Spleen (tissue), 11 donors: Measurements from ENCODE around the gene MEST. TPM values are rescaled to one million over a fixed set of nuclear protein-coding genes. Genes with fewer than 3 reads are reported as not detected.

ENCODE experiments used
- DNase-seq: peaks from one replicate; pipeline ENCODE4 v3.0.0-alpha.2; 2020
- H3K27ac ChIP-seq, 8 donors: fragments of 200-600 bp; sonication (generic) in 7 of 8; 1 replicate in 4 of 8; 2 replicates in 4 of 8; pipeline versions ENCODE4 v1.5.0 to v1.8.0; 2016 to 2021; ENCODE audit warnings: inconsistent platforms in 4 of 8, mild to moderate bottlenecking in 4 of 8, moderate library complexity in 1 of 8
- H3K27me3 ChIP-seq, 7 donors: fragments of 200-600 bp; sonication (generic) in 6 of 7; replicated peaks in 1 of 7; 1 replicate in 4 of 7; 2 replicates in 3 of 7; pipeline versions ENCODE4 v1.5.0 to v1.8.0; 2016 to 2021; ENCODE audit warnings: inconsistent platforms in 3 of 7, mild to moderate bottlenecking in 1 of 7
- H3K36me3 ChIP-seq, 6 donors: fragments of 200-600 bp; sonication (generic) in 5 of 6; 1 replicate in 4 of 6; 2 replicates in 2 of 6; pipeline versions ENCODE4 v1.5.0 to v1.8.0; 2016 to 2021; ENCODE audit warnings: inconsistent platforms in 2 of 6
- H3K4me1 ChIP-seq, 6 donors: fragments of 200-600 bp; sonication (generic) in 5 of 6; 1 replicate in 3 of 6; 2 replicates in 3 of 6; pipeline versions ENCODE4 v1.5.0 to v1.8.0; 2016 to 2021; ENCODE audit warnings: inconsistent platforms in 3 of 6
- H3K4me3 ChIP-seq, 8 donors: fragments of 200-600 bp; sonication (generic) in 7 of 8; 1 replicate in 4 of 8; 2 replicates in 4 of 8; pipeline versions ENCODE4 v1.5.0 to v1.8.0; 2016 to 2021; ENCODE audit warnings: inconsistent platforms in 4 of 8, mild to moderate bottlenecking in 4 of 8, moderate library complexity in 2 of 8
- H3K9me3 ChIP-seq, 8 donors: fragments of 200-600 bp; sonication (generic) in 7 of 8; 1 replicate in 4 of 8; 2 replicates in 4 of 8; pipeline versions ENCODE4 v1.5.0 to v1.8.0; 2016 to 2021; ENCODE audit warnings: inconsistent platforms in 4 of 8
- POLR2A ChIP-seq, 3 donors: fragments of 450-650 bp; IDR thresholded peaks; one replicate each; pipeline ENCODE4 v1.5.1; 2017; ENCODE audit warnings: antibody characterized with exemption in 3 of 3, mild to moderate bottlenecking in 1 of 3
- POLR2AphosphoS5 ChIP-seq, 3 donors: sonication (generic); formaldehyde crosslinking; IDR thresholded peaks; one replicate each; pipeline ENCODE4 v1.5.1; 2017; ENCODE audit warnings: antibody characterized with exemption in 3 of 3
- WGBS, 5 donors: extraction: QIAGEN DNeasy Blood & Tissue Kit in 3 of 5; methylation state at CpG; one replicate each; pipeline versions ENCODE4 v1.1.5 to v1.1.7; 2013 to 2018; 5-methylcytosine and 5-hydroxymethylcytosine counted together
- intact Hi-C: fragments of 100-400 bp; cut with DNase I; formaldehyde crosslinking; loops from one replicate; pipeline ENCODE4 v1.15.0; 2023; ENCODE audit warnings: low total_unique reads
- polyA plus RNA-seq, 3 donors: library from polyadenylated mRNA; stranded (reverse); fragments of 200-250 nt; gene quantifications; one replicate each; pipeline ENCODE4 v1.2.1, GENCODE V29; 2013
- total RNA-seq, 7 donors: library from RNA; depleted of rRNA in 3 of 7; stranded (reverse); fragments of >200 nt in 3 of 7; fragmentation: NEBNext Ultra II Directional in 4 of 7; extraction: Animal tissue kit (Norgen Biotek cat#: 25700) in 4 of 7; gene quantifications; one replicate each; pipeline versions ENCODE4 v1.1.0 to v1.2.1, GENCODE V29; 2016 to 2021
- TF ChIP-seq, protein P1 (sequence below), 11 experiments: fragments of 200-600 bp in 7 of 11; fragments of 450-650 bp in 4 of 11; sonication (generic) in 4 of 11; IDR thresholded peaks in 8 of 11; conservative IDR thresholded peaks in 3 of 11; 1 replicate in 7 of 11; 2 replicates in 4 of 11; pipeline versions ENCODE4 v1.4.0 to v1.8.0; 2016 to 2021; ENCODE audit warnings: antibody characterized with exemption in 11 of 11, inconsistent platforms in 4 of 11, mild to moderate bottlenecking in 1 of 11
- donor health status: healthy with polysubstance abuse.
- donor health status: DM: no; HTN: no; CAD: no; lungs with moderate emphysema.
- donor health status: DM: no; HTN: no; CAD: no.
- donor health status: Bipolar disorder and iron deficiency.
- donor health status: healthy.
- donor health status: DM: no; HTN: no; CAD: no.
- donor health status: DM: yes; HTN: yes; CAD: no.

Gene MEST
- total and polyA plus RNA-seq, 10 donors, result 11.2 to 198 (median 98.2) TPM

DNA sequence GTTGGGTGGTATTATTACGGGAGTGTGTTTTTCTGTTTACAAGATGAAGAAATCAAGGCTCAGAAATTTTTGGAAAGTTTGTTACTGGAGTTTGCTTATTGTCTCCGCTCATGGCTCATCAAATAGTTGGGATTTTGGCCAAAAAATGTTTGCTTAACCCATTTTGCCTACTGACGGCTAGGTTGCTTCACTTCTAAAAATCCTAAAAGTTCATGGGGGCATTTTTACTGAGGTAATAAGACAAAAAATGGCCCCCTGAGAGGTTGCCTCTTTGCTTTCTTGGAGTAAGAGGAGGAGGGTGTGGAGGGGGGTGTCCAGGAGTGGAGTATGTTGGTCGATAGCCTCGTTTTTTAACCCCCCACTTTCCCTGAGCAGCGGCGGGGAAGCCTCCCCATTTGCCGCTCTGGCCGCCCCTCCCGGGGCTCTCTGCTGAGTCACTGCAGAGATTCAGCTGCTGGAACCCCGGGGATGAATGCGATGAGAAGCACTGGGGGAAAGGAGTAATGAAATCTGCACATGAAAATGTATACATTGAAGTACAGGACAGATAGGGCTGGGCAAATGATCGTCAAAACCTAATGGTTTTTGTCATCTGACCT lies 1.5 kb downstream of the MEST start:
- Histone ChIP-seq H3K9me3 (peaks cover 0 to 12% (median 5%) of the 10 kb centered on the region in 8 donors), H3K27ac (peak overlapping the region in 5 of 8 donors; percentile 23 to 66 (median 55)), H3K27me3 (peaks cover 0 to 51% (median 6%) of the 10 kb centered on the region in 7 donors), H3K4me3 (peak overlapping the region in 7 of 8 donors; percentile 14 to 73 (median 42)), H3K4me1 (peaks cover 5 to 51% (median 29%) of the 10 kb centered on the region in 6 donors), H3K36me3 (peaks cover 0 to 14% (median 0%) of the 10 kb centered on the region in 6 donors)
- TF ChIP-seq POLR2AphosphoS5 (IDR thresholded peaks at IDR 0.05), result no peak
- TF ChIP-seq, protein P1, sequence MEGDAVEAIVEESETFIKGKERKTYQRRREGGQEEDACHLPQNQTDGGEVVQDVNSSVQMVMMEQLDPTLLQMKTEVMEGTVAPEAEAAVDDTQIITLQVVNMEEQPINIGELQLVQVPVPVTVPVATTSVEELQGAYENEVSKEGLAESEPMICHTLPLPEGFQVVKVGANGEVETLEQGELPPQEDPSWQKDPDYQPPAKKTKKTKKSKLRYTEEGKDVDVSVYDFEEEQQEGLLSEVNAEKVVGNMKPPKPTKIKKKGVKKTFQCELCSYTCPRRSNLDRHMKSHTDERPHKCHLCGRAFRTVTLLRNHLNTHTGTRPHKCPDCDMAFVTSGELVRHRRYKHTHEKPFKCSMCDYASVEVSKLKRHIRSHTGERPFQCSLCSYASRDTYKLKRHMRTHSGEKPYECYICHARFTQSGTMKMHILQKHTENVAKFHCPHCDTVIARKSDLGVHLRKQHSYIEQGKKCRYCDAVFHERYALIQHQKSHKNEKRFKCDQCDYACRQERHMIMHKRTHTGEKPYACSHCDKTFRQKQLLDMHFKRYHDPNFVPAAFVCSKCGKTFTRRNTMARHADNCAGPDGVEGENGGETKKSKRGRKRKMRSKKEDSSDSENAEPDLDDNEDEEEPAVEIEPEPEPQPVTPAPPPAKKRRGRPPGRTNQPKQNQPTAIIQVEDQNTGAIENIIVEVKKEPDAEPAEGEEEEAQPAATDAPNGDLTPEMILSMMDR (IDR thresholded peaks at IDR 0.05 in 8 of 11, conservative IDR thresholded peaks at IDR 0.05 in 3 of 11), result no peak
- TF ChIP-seq POLR2A (IDR thresholded peaks at IDR 0.05), result no peak
- intact Hi-C loops, result no loop called here
- DNase-seq, result no peak
- 31 to 58% (median 54%) methylated on average over 13 of the region's 13 CpGs for WGBS, 5 donors

DNA sequence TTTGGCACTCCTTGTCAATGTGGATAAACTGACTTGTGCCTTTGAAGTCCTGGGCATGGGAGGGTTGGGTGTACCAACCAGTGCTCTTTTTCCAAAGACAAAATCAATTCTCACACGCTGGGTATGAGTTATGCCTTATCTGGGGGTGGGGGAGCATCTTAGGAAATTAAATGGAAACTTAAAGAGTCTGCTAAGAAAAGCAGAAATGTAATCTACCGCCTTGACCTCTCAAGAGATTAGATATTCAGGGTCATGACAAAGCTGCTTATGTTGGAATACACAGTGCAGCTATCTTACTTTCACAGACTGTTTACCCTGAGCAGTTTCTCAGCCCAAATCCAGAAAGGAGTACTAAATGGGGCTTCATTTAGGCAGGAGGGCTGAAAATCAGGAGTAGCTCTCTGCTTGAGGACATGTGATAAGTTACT lies 2.6 kb downstream of the MEST start:
- 30 to 55% (median 41%) methylated on average over 2 of the region's 2 CpGs for WGBS, 5 donors
- TF ChIP-seq, protein P1 (IDR thresholded peaks at IDR 0.05 in 8 of 11, conservative IDR thresholded peaks at IDR 0.05 in 3 of 11), result no peak
- TF ChIP-seq POLR2A (IDR thresholded peaks at IDR 0.05) (no peak), POLR2AphosphoS5 (IDR thresholded peaks at IDR 0.05) (no peak)
- Histone ChIP-seq H3K4me1 (peaks cover 0 to 41% (median 29%) of the 10 kb centered on the region in 6 donors), H3K36me3 (peaks cover 0 to 25% (median 0%) of the 10 kb centered on the region in 6 donors), H3K27ac (peak overlapping the region in 4 of 8 donors; percentile 8 to 66 (median 47)), H3K27me3 (peaks cover 0 to 51% (median 6%) of the 10 kb centered on the region in 7 donors), H3K4me3 (peak overlapping the region in 4 of 8 donors; percentile 3 to 73 (median 50)), H3K9me3 (peaks cover 0 to 12% (median 5%) of the 10 kb centered on the region in 8 donors)
- intact Hi-C loops, result no loop called here
- DNase-seq, result no peak

DNA sequence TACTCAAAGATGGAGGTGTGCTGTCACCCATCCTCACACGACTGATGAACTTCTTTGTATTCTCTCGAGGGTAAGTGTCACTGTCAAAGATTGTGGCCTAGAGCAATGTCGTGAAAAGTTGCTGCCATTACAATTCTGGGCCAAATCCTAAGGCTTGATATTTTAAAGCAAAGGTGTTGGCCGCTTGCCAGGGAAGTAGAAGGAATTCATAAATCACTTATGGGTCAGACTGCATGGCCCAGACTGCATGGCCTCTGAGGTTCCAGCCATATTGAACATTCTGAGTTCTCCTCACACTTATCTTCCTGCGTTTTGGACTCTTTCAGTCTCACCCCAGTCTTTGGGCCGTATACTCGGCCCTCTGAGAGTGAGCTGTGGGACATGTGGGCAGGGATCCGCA lies 8.6 kb downstream of the MEST start:
- intact Hi-C loops, result no loop called here
- TF ChIP-seq, protein P1 (IDR thresholded peaks at IDR 0.05 in 8 of 11, conservative IDR thresholded peaks at IDR 0.05 in 3 of 11), result no peak
- TF ChIP-seq POLR2A (IDR thresholded peaks at IDR 0.05) (no peak), POLR2AphosphoS5 (IDR thresholded peaks at IDR 0.05) (no peak)
- 83 to 91% (median 89%) methylated on average over 8 of the region's 8 CpGs for WGBS, 5 donors
- H3K27ac ChIP-seq, result no peak overlapping the region
- no peaks in the 10 kb centered on the region for H3K27me3 ChIP-seq
- no peaks in the 10 kb centered on the region for H3K4me1 ChIP-seq
- peaks cover 4 to 83% (median 16%) of the 10 kb centered on the region in 6 donors for H3K36me3 ChIP-seq
- H3K4me3 ChIP-seq, result no peak overlapping the region
- DNase-seq, result no peak
- H3K9me3 ChIP-seq, result no peaks in the 10 kb centered on the region

DNA sequence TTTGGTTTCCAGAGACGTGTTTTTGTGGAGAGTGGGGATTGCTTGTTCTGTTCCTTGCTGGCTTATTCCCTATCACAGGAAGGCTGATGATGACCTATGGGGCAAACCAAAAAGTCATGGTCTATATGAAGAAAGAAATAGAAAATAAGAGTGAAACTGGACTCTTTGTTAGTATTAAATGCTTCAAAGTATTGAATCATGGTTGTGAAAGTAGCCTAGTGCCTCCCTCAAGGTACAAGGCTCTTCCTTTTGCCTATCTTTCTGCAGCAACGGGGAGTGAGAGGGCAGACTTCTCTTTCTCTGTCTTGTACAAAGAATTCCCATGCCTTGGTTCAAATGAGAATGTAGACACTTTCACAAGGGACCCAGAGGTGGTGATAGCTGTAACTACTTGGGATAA lies 9.0 kb downstream of the MEST start:
- 50 to 92% (median 78%) methylated on average over 2 of the region's 2 CpGs for WGBS, 5 donors
- no peak overlapping the region for H3K4me3 ChIP-seq
- no peaks in the 10 kb centered on the region for H3K27me3 ChIP-seq
- H3K9me3 ChIP-seq, result no peaks in the 10 kb centered on the region
- no peak for DNase-seq
- intact Hi-C loops, result no loop called here
- H3K27ac ChIP-seq, result no peak overlapping the region
- no peak for TF ChIP-seq POLR2AphosphoS5 (IDR thresholded peaks at IDR 0.05)
- TF ChIP-seq, protein P1 (IDR thresholded peaks at IDR 0.05 in 8 of 11, conservative IDR thresholded peaks at IDR 0.05 in 3 of 11), result no peak
- no peak for TF ChIP-seq POLR2A (IDR thresholded peaks at IDR 0.05)
- H3K36me3 ChIP-seq, result peaks cover 4 to 86% (median 17%) of the 10 kb centered on the region in 6 donors
- no peaks in the 10 kb centered on the region for H3K4me1 ChIP-seq
